Heart left ventricle (tissue), 16 donors: ENCODE measurements around the gene PPTC7. TPM values are rescaled to one million over a fixed set of nuclear protein-coding genes. Genes with fewer than 3 reads are reported as not detected.

Source experiments
- ATAC-seq, 4 donors: fragments of 200-7000 bp; cut with Tn5 transposase; one replicate each; pipeline ENCODE4 v1.9.1; 2020 to 2022; ENCODE audit warnings: moderate library complexity in 4 of 4, mild to moderate bottlenecking in 3 of 4, moderate number of reproducible peaks in 1 of 4
- DNase-seq, 5 donors: peaks; one replicate each; pipeline ENCODE4 v3.0.0-alpha.2; 2020
- H3K27ac ChIP-seq, 12 donors: fragments of 200-600 bp; sonication (generic) in 4 of 12; one replicate each; pipeline versions ENCODE4 v1.5.0 to v1.8.0; 2016 to 2022; ENCODE audit warnings: mild to moderate bottlenecking in 2 of 12
- H3K27me3 ChIP-seq, 9 donors: fragments of 200-600 bp; sonication (generic) in 2 of 9; one replicate each; pipeline versions ENCODE4 v1.5.1 to v1.8.0; 2016 to 2022; ENCODE audit warnings: mild to moderate bottlenecking in 3 of 9
- H3K36me3 ChIP-seq, 9 donors: fragments of 200-600 bp; sonication (generic) in 2 of 9; one replicate each; pipeline versions ENCODE4 v1.5.0 to v1.8.0; 2018 to 2022; ENCODE audit warnings: mild to moderate bottlenecking in 2 of 9
- H3K4me1 ChIP-seq, 12 donors: fragments of 200-600 bp; sonication (generic) in 4 of 12; one replicate each; pipeline versions ENCODE4 v1.5.0 to v1.8.0; 2016 to 2022; ENCODE audit warnings: mild to moderate bottlenecking in 3 of 12
- H3K4me3 ChIP-seq, 12 donors: fragments of 200-600 bp; sonication (generic) in 4 of 12; one replicate each; pipeline versions ENCODE4 v1.5.0 to v1.8.0; 2017 to 2022; ENCODE audit warnings: mild to moderate bottlenecking in 9 of 12, moderate library complexity in 4 of 12
- H3K9me3 ChIP-seq, 12 donors: fragments of 200-600 bp; sonication (generic) in 4 of 12; one replicate each; pipeline versions ENCODE4 v1.5.0 to v1.8.0; 2016 to 2022; ENCODE audit warnings: mild to moderate bottlenecking in 1 of 12
- CTCF ChIP-seq, 12 donors: fragments of 200-600 bp; sonication (generic) in 4 of 12; IDR thresholded peaks; one replicate each; pipeline versions ENCODE4 v1.5.0 to v1.8.0; 2018 to 2022; ENCODE audit warnings: antibody characterized with exemption in 12 of 12, mild to moderate bottlenecking in 5 of 12
- POLR2A ChIP-seq, 2 donors: fragments of 450-650 bp; IDR thresholded peaks; one replicate each; pipeline ENCODE4 v1.6.1; 2017; ENCODE audit warnings: antibody characterized with exemption in 2 of 2, mild to moderate bottlenecking in 2 of 2, moderate library complexity in 2 of 2
- WGBS, 4 donors: extraction: QIAGEN DNeasy Blood & Tissue Kit in 2 of 4; methylation state at CpG; one replicate each; pipeline versions ENCODE4 v1.1.5 to v1.1.7; 2013 to 2018; 5-methylcytosine and 5-hydroxymethylcytosine counted together
- intact Hi-C, 10 donors: fragments of 100-400 bp; cut with DNase I; formaldehyde crosslinking; loops; one replicate each; pipeline versions ENCODE4 v1.11.1 to v1.14.2; 2022
- polyA plus RNA-seq, 2 donors: library from polyadenylated mRNA; stranded (reverse); fragments of 200-250 nt; gene quantifications; one replicate each; pipeline ENCODE4 v1.2.3, GENCODE V29; 2013
- total RNA-seq, 9 donors: library from RNA; depleted of rRNA in 2 of 9; stranded (reverse); fragments of >200 nt in 2 of 9; fragmentation: NEBNext Ultra II Directional in 3 of 9; extraction: Animal tissue kit (Norgen Biotek cat#: 25700) in 3 of 9; gene quantifications; one replicate each; pipeline versions ENCODE4 v1.1.0 to v1.2.4, GENCODE V29; 2016 to 2023
- donor health status: ischemic (EF 13 %, LVEDD 7.1; RV severe dilation, severe dysfunction).
- donor health status: healthy with polysubstance abuse.
- donor health status: DM: no; HTN: yes; CAD: no.
- donor health status: DM: no; HTN: no; CAD: no.
- donor health status: ischemic (EF 25% LVEDD 6.9; RV normal size, moderate dysfunction).
- donor health status: ischemic (EF 25% LVEDD 5.7; RV mildly dilated, moderate dysfunction).
- donor health status: healthy.
- donor health status: DM: yes; HTN: yes; CAD: no.
- donor health status: ischemic (EF 35%, LVEDD 5.7; RV mildly dilated, moderate dysfunction).
- donor health status: nonischemic (EF 11% LVEDD 7.7; RV severe dilation, severe dysfunction).
- donor health status: DM: yes; HTN: yes; CAD: no.
- donor health status: PGD.
- donor health status: ischemic (EF 29% LVEDD 5.4; RV normal size, mild dysfunction).
- donor health status: nonischemic (EF 23%, LVEDD 6.1; RV moderate dilation, normal function).

Gene PPTC7
- total and polyA plus RNA-seq, 11 donors: 26.6 to 113 (median 65.0) TPM

GRCh38 chr12:110538869-110539622, 44.1 kb downstream of the PPTC7 start:
- peak overlapping the region; percentile 68 to 95 (median 84) for H3K27ac ChIP-seq
- 81 to 84% (median 83%) methylated on average over 5 of the region's 5 CpGs for WGBS, 4 donors
- no peaks in the 10 kb centered on the region for H3K27me3 ChIP-seq
- H3K9me3 ChIP-seq: no peaks in the 10 kb centered on the region
- H3K36me3 ChIP-seq: peaks cover 0 to 71% (median 46%) of the 10 kb centered on the region in 9 donors
- intact Hi-C loops: loop anchor here in 4 of 10 donors (5.0 to 10.0 kb wide), 3 partner anchors 43 to 48 kb away; partner anchors contain the start of gene PPTC7 (in 3 of the 4)
- DNase-seq: peak in 1 of 5 donors; percentile 40
- ATAC-seq: peak in 1 of 4 donors; percentile 30
- H3K4me3 ChIP-seq: no peak overlapping the region
- no peak for TF ChIP-seq CTCF (IDR thresholded peaks at IDR 0.05)
- no peak for TF ChIP-seq POLR2A (IDR thresholded peaks at IDR 0.05)
- H3K4me1 ChIP-seq: peaks cover 10 to 77% (median 35%) of the 10 kb centered on the region in 12 donors

GRCh38 chr12:110537605-110538409, 45.3 kb downstream of the PPTC7 start:
- Histone ChIP-seq H3K27ac (peak overlapping the region; percentile 68 to 95 (median 84)), H3K9me3 (no peaks in the 10 kb centered on the region), H3K36me3 (peaks cover 0 to 76% (median 46%) of the 10 kb centered on the region in 9 donors), H3K27me3 (no peaks in the 10 kb centered on the region), H3K4me3 (no peak overlapping the region), H3K4me1 (peaks cover 3 to 77% (median 24%) of the 10 kb centered on the region in 12 donors)
- TF ChIP-seq POLR2A (IDR thresholded peaks at IDR 0.05): no peak
- TF ChIP-seq CTCF (IDR thresholded peaks at IDR 0.05): no peak
- 47 to 72% (median 55%) methylated on average over 9 of the region's 9 CpGs for WGBS, 4 donors
- DNase-seq: peak; percentile 51 to 86 (median 69)
- peak; percentile 83 to 92 (median 85) for ATAC-seq
- intact Hi-C loops: loop anchor here in 4 of 10 donors (5.0 to 10.0 kb wide), 3 partner anchors 44 to 49 kb away; partner anchors contain the start of gene PPTC7 (in 3 of the 4)

GRCh38 chr12:110536834-110537604, 46.1 kb downstream of the PPTC7 start:
- ATAC-seq (peak in 1 of 4 donors; percentile 2), DNase-seq (no peak)
- Histone ChIP-seq H3K4me1 (peaks cover 0 to 79% (median 19%) of the 10 kb centered on the region in 12 donors), H3K27me3 (no peaks in the 10 kb centered on the region), H3K9me3 (no peaks in the 10 kb centered on the region), H3K36me3 (peaks cover 0 to 74% (median 46%) of the 10 kb centered on the region in 9 donors), H3K4me3 (no peak overlapping the region), H3K27ac (peak overlapping the region; percentile 68 to 95 (median 84))
- TF ChIP-seq CTCF (IDR thresholded peaks at IDR 0.05): no peak
- TF ChIP-seq POLR2A (IDR thresholded peaks at IDR 0.05): no peak
- intact Hi-C loops: loop anchor here in 4 of 10 donors (5.0 to 10.0 kb wide), 3 partner anchors 45 to 50 kb away; partner anchors contain the start of gene PPTC7 (in 3 of the 4)
- 63 to 66% (median 63%) methylated on average over 4 of the region's 4 CpGs for WGBS, 4 donors
